Liver (tissue), 3 donors: ENCODE measurements around the gene DNAH1.

Experiments used
- EGR1 ChIP-seq, 2 donors: IDR thresholded peaks; 2 replicates each; pipeline ENCODE4 v1.6.1; 2016 to 2018; ENCODE audit warnings: antibody characterized with exemption in 2 of 2, low read depth in 2 of 2
- GABPA ChIP-seq, 2 donors: IDR thresholded peaks in 1 of 2; conservative IDR thresholded peaks in 1 of 2; 2 replicates each; pipeline ENCODE4 v1.6.1; 2016; ENCODE audit warnings: antibody characterized with exemption in 2 of 2, mild to moderate bottlenecking in 1 of 2, moderate library complexity in 1 of 2
- JUND ChIP-seq, 2 donors: IDR thresholded peaks; 2 replicates each; pipeline ENCODE4 v1.6.1; 2016; ENCODE audit warnings: antibody characterized with exemption in 2 of 2
- RAD21 ChIP-seq, 2 donors: IDR thresholded peaks; 2 replicates each; pipeline ENCODE4 v1.6.1; 2016; ENCODE audit warnings: antibody characterized with exemption in 2 of 2, mild to moderate bottlenecking in 2 of 2
- RXRA ChIP-seq, 2 donors: IDR thresholded peaks; 2 replicates each; pipeline ENCODE4 v1.6.1; 2017 to 2018; ENCODE audit warnings: antibody characterized with exemption in 2 of 2, mild to moderate bottlenecking in 1 of 2
- TAF1 ChIP-seq: conservative IDR thresholded peaks from 2 replicates; pipeline ENCODE4 v1.6.1; 2016; ENCODE audit warnings: antibody characterized with exemption, mild to moderate bottlenecking
- YY1 ChIP-seq: IDR thresholded peaks from 2 replicates; pipeline ENCODE4 v1.6.1; 2016; ENCODE audit warnings: antibody characterized with exemption, mild to moderate bottlenecking
- TF ChIP-seq, protein P1 (sequence below): IDR thresholded peaks from 2 replicates; pipeline ENCODE4 v1.6.1; 2016; ENCODE audit warnings: antibody characterized with exemption
- TF ChIP-seq, protein P2 (sequence below): fragments of 150-350 bp; IDR thresholded peaks from 2 replicates; pipeline ENCODE4 v1.5.1; 2017; ENCODE audit warnings: improper control_type of control experiment, low read depth, low read length; ENCODE audit not compliant: missing input control
- TF ChIP-seq, protein P3 (sequence below): IDR thresholded peaks from 2 replicates; pipeline ENCODE4 v1.6.1; 2016; ENCODE audit warnings: antibody characterized with exemption, mild to moderate bottlenecking
- TF ChIP-seq, protein P4 (sequence below): IDR thresholded peaks from 2 replicates; pipeline ENCODE4 v1.6.1; 2016; ENCODE audit warnings: antibody characterized with exemption
- donor health status: healthy.
- donor health status: healthy.

DNA sequence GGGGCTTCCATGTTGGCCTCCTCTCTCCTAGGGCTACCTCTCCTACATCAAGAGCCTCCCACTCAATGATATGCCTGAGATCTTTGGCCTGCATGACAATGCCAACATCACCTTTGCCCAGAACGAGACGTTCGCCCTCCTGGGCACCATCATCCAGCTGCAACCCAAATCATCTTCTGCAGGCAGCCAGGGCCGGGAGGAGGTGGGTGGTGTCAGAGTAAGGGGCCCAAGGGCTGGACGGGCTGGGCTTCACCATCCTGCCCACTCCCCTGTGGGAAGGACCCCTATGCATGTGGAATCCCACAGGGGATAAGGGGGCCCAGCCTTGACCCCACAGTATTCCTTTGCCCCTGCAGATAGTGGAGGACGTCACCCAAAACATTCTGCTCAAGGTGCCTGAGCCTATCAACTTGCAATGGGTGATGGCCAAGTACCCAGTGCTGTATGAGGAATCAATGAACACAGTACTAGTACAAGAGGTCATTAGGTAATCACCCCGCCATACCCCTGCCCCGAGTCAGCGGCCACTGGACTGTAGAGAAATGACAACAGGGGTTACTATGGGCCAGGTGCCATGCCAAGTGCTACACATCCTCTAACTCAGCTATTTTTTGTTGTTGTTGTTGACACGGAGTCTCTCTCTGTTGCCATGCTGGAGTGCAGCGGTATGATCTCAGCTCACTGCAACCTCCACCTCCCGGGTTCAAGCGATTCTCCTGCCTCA lies 81.7 kb downstream of the DNAH1 start:
- TF ChIP-seq, protein P1, sequence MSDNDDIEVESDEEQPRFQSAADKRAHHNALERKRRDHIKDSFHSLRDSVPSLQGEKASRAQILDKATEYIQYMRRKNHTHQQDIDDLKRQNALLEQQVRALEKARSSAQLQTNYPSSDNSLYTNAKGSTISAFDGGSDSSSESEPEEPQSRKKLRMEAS = no peak
- TF ChIP-seq, protein P2, sequence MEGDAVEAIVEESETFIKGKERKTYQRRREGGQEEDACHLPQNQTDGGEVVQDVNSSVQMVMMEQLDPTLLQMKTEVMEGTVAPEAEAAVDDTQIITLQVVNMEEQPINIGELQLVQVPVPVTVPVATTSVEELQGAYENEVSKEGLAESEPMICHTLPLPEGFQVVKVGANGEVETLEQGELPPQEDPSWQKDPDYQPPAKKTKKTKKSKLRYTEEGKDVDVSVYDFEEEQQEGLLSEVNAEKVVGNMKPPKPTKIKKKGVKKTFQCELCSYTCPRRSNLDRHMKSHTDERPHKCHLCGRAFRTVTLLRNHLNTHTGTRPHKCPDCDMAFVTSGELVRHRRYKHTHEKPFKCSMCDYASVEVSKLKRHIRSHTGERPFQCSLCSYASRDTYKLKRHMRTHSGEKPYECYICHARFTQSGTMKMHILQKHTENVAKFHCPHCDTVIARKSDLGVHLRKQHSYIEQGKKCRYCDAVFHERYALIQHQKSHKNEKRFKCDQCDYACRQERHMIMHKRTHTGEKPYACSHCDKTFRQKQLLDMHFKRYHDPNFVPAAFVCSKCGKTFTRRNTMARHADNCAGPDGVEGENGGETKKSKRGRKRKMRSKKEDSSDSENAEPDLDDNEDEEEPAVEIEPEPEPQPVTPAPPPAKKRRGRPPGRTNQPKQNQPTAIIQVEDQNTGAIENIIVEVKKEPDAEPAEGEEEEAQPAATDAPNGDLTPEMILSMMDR = no peak
- TF ChIP-seq, protein P3, sequence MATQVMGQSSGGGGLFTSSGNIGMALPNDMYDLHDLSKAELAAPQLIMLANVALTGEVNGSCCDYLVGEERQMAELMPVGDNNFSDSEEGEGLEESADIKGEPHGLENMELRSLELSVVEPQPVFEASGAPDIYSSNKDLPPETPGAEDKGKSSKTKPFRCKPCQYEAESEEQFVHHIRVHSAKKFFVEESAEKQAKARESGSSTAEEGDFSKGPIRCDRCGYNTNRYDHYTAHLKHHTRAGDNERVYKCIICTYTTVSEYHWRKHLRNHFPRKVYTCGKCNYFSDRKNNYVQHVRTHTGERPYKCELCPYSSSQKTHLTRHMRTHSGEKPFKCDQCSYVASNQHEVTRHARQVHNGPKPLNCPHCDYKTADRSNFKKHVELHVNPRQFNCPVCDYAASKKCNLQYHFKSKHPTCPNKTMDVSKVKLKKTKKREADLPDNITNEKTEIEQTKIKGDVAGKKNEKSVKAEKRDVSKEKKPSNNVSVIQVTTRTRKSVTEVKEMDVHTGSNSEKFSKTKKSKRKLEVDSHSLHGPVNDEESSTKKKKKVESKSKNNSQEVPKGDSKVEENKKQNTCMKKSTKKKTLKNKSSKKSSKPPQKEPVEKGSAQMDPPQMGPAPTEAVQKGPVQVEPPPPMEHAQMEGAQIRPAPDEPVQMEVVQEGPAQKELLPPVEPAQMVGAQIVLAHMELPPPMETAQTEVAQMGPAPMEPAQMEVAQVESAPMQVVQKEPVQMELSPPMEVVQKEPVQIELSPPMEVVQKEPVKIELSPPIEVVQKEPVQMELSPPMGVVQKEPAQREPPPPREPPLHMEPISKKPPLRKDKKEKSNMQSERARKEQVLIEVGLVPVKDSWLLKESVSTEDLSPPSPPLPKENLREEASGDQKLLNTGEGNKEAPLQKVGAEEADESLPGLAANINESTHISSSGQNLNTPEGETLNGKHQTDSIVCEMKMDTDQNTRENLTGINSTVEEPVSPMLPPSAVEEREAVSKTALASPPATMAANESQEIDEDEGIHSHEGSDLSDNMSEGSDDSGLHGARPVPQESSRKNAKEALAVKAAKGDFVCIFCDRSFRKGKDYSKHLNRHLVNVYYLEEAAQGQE = no peak
- peak in 1 of 2 donors; percentile 34 for TF ChIP-seq RXRA (IDR thresholded peaks at IDR 0.05)
- TF ChIP-seq TAF1 = no peak
- TF ChIP-seq, protein P4, sequence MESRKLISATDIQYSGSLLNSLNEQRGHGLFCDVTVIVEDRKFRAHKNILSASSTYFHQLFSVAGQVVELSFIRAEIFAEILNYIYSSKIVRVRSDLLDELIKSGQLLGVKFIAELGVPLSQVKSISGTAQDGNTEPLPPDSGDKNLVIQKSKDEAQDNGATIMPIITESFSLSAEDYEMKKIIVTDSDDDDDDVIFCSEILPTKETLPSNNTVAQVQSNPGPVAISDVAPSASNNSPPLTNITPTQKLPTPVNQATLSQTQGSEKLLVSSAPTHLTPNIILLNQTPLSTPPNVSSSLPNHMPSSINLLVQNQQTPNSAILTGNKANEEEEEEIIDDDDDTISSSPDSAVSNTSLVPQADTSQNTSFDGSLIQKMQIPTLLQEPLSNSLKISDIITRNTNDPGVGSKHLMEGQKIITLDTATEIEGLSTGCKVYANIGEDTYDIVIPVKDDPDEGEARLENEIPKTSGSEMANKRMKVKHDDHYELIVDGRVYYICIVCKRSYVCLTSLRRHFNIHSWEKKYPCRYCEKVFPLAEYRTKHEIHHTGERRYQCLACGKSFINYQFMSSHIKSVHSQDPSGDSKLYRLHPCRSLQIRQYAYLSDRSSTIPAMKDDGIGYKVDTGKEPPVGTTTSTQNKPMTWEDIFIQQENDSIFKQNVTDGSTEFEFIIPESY = no peak
- TF ChIP-seq YY1 = no peak
- TF ChIP-seq GABPA (IDR thresholded peaks at IDR 0.05 in 1 of 2, conservative IDR thresholded peaks at IDR 0.05 in 1 of 2) = no peak
- no peak for TF ChIP-seq JUND (IDR thresholded peaks at IDR 0.05)
- no peak for TF ChIP-seq RAD21 (IDR thresholded peaks at IDR 0.05)
- TF ChIP-seq EGR1 (IDR thresholded peaks at IDR 0.05; ENCODE audit: low read depth in 2 of 2) = no peak
